Liver (tissue), 9 donors: ENCODE data around the gene PMM1. TPM values are rescaled to one million over a fixed set of nuclear protein-coding genes. Genes with fewer than 3 reads are reported as not detected.

Source experiments
- DNase-seq: peaks from one replicate; pipeline ENCODE4 v3.0.0-alpha.2; 2017; ENCODE audit warnings: low spot score
- H3K27ac ChIP-seq, 2 donors: one replicate each; pipeline ENCODE4 v1.7.0; 2013; ENCODE audit warnings: inconsistent platforms in 2 of 2, low read length in 2 of 2, control low read depth in 1 of 2, low read depth in 1 of 2, mild to moderate bottlenecking in 1 of 2
- H3K27me3 ChIP-seq, 4 donors: one replicate each; pipeline versions ENCODE4 v1.6.1 to v1.7.0; 2013; ENCODE audit warnings: low read length in 3 of 4, inconsistent platforms in 1 of 4, mild to moderate bottlenecking in 1 of 4, moderate library complexity in 1 of 4; ENCODE audit not compliant: control insufficient read depth in 4 of 4, insufficient read depth in 4 of 4
- H3K36me3 ChIP-seq, 4 donors: one replicate each; pipeline versions ENCODE4 v1.6.1 to v1.7.0; 2013; ENCODE audit warnings: low read length in 3 of 4, mild to moderate bottlenecking in 3 of 4, low read depth in 1 of 4, moderate library complexity in 1 of 4; ENCODE audit not compliant: control insufficient read depth in 4 of 4, insufficient read depth in 3 of 4
- H3K4me1 ChIP-seq, 4 donors: one replicate each; pipeline versions ENCODE4 v1.6.1 to v1.7.0; 2013; ENCODE audit warnings: low read length in 3 of 4, mild to moderate bottlenecking in 3 of 4, moderate library complexity in 1 of 4; ENCODE audit not compliant: control insufficient read depth in 4 of 4, insufficient read depth in 4 of 4
- H3K4me3 ChIP-seq, 3 donors: one replicate each; pipeline versions ENCODE4 v1.6.1 to v1.7.0; 2013; ENCODE audit warnings: low read length in 3 of 3, control low read depth in 1 of 3, low read depth in 1 of 3, mild to moderate bottlenecking in 1 of 3
- H3K9ac ChIP-seq, 2 donors: one replicate each; pipeline ENCODE4 v1.7.0; 2013; ENCODE audit warnings: low read length in 2 of 2, mild to moderate bottlenecking in 2 of 2, moderate library complexity in 2 of 2, control low read depth in 1 of 2, low read depth in 1 of 2
- H3K9me3 ChIP-seq, 4 donors: one replicate each; pipeline versions ENCODE4 v1.6.1 to v1.7.0; 2013; ENCODE audit warnings: low read length in 3 of 4; ENCODE audit not compliant: control insufficient read depth in 4 of 4
- EGR1 ChIP-seq, 2 donors: IDR thresholded peaks; 2 replicates each; pipeline ENCODE4 v1.6.1; 2016 to 2018; ENCODE audit warnings: antibody characterized with exemption in 2 of 2, low read depth in 2 of 2
- FOXA1 ChIP-seq: IDR thresholded peaks from 2 replicates; pipeline ENCODE4 v1.6.1; 2016; ENCODE audit warnings: antibody characterized with exemption
- FOXA2 ChIP-seq: IDR thresholded peaks from 2 replicates; pipeline ENCODE4 v1.6.1; 2016; ENCODE audit warnings: antibody characterized with exemption
- GABPA ChIP-seq, 2 donors: IDR thresholded peaks in 1 of 2; conservative IDR thresholded peaks in 1 of 2; 2 replicates each; pipeline ENCODE4 v1.6.1; 2016; ENCODE audit warnings: antibody characterized with exemption in 2 of 2, mild to moderate bottlenecking in 1 of 2, moderate library complexity in 1 of 2
- HNF4G ChIP-seq: IDR thresholded peaks from 2 replicates; pipeline ENCODE4 v1.6.1; 2016; ENCODE audit warnings: antibody characterized with exemption
- JUND ChIP-seq, 2 donors: IDR thresholded peaks; 2 replicates each; pipeline ENCODE4 v1.6.1; 2016; ENCODE audit warnings: antibody characterized with exemption in 2 of 2
- NR2F2 ChIP-seq: IDR thresholded peaks from 2 replicates; pipeline ENCODE4 v1.6.1; 2016; ENCODE audit warnings: antibody characterized with exemption
- RAD21 ChIP-seq, 2 donors: IDR thresholded peaks; 2 replicates each; pipeline ENCODE4 v1.6.1; 2016; ENCODE audit warnings: antibody characterized with exemption in 2 of 2, mild to moderate bottlenecking in 2 of 2
- RXRA ChIP-seq, 2 donors: IDR thresholded peaks; 2 replicates each; pipeline ENCODE4 v1.6.1; 2017 to 2018; ENCODE audit warnings: antibody characterized with exemption in 2 of 2, mild to moderate bottlenecking in 1 of 2
- SP1 ChIP-seq: IDR thresholded peaks from 2 replicates; pipeline ENCODE4 v1.6.1; 2018; ENCODE audit warnings: antibody characterized with exemption, mild to moderate bottlenecking
- YY1 ChIP-seq: IDR thresholded peaks from 2 replicates; pipeline ENCODE4 v1.6.1; 2016; ENCODE audit warnings: antibody characterized with exemption, mild to moderate bottlenecking
- WGBS: extraction: QIAGEN DNeasy Blood & Tissue Kit; methylation state at CpG from one replicate; pipeline ENCODE4 v1.1.7; 2013; 5-methylcytosine and 5-hydroxymethylcytosine counted together
- polyA plus RNA-seq, 2 donors: library from polyadenylated mRNA; stranded (reverse) in 1 of 2; unstranded in 1 of 2; fragments of 200-250 nt in 1 of 2; fragments of >200 nt in 1 of 2; fragmentation: Nextera tagmentation in 1 of 2; extraction: Ambion mirVana in 1 of 2; gene quantifications; one replicate each; pipeline versions ENCODE4 v1.2.1 to v1.2.3, GENCODE V29; 2013 to 2015
- total RNA-seq, 2 donors: library from RNA; depleted of rRNA; stranded (reverse); fragments of >200 nt; gene quantifications; one replicate each; pipeline ENCODE4 v1.2.3, GENCODE V29; 2014
- TF ChIP-seq, protein P1 (sequence below): fragments of 150-350 bp; IDR thresholded peaks from 2 replicates; pipeline ENCODE4 v1.5.1; 2017; ENCODE audit warnings: improper control_type of control experiment, low read depth, low read length; ENCODE audit not compliant: missing input control
- TF ChIP-seq, protein P2 (sequence below): IDR thresholded peaks from 2 replicates; pipeline ENCODE4 v1.6.1; 2016; ENCODE audit warnings: antibody characterized with exemption
- TF ChIP-seq, protein P3 (sequence below): IDR thresholded peaks from 2 replicates; pipeline ENCODE4 v1.6.1; 2016; ENCODE audit warnings: antibody characterized with exemption
- TF ChIP-seq, protein P4 (sequence below): IDR thresholded peaks from 2 replicates; pipeline ENCODE4 v1.6.1; 2016; ENCODE audit warnings: antibody characterized with exemption, mild to moderate bottlenecking
- donor health status: healthy.
- donor health status: healthy.
- donor health status: healthy.
- donor health status: healthy.
- donor health status: healthy.

Gene PMM1
- total and polyA plus RNA-seq, 4 donors, result 24.9 to 50.2 (median 32.6) TPM

DNA sequence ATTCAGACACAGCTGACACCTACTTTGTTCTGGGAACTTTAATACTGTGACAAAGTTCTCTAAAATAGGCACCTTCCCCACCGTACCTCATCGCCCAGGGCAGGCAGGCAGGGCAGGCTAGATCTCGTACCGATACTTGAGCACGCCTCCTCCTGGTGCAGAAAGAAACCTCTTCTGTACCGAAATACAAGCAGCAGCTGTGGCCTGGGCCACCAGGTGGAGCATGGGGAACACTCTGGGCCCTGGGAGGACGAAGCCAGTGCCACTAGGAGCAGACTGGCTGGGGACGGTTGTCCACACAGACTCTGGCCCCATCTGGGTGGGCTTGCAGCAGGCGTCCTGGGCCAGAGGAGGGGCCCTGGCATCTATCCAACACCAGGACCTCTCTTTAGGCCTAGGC is 12.8 kb downstream of the PMM1 start:
- WGBS, result 58% methylated on average over 9 of the region's 9 CpGs
- Histone ChIP-seq H3K4me1 (no peaks in the 10 kb centered on the region), H3K9ac (no peak overlapping the region), H3K36me3 (peaks cover 6 to 15% (median 14%) of the 10 kb centered on the region in 4 donors), H3K27me3 (no peaks in the 10 kb centered on the region), H3K27ac (no peak overlapping the region), H3K9me3 (no peaks in the 10 kb centered on the region), H3K4me3 (no peak overlapping the region)
- peak; percentile 70 for DNase-seq
- TF ChIP-seq, protein P1, sequence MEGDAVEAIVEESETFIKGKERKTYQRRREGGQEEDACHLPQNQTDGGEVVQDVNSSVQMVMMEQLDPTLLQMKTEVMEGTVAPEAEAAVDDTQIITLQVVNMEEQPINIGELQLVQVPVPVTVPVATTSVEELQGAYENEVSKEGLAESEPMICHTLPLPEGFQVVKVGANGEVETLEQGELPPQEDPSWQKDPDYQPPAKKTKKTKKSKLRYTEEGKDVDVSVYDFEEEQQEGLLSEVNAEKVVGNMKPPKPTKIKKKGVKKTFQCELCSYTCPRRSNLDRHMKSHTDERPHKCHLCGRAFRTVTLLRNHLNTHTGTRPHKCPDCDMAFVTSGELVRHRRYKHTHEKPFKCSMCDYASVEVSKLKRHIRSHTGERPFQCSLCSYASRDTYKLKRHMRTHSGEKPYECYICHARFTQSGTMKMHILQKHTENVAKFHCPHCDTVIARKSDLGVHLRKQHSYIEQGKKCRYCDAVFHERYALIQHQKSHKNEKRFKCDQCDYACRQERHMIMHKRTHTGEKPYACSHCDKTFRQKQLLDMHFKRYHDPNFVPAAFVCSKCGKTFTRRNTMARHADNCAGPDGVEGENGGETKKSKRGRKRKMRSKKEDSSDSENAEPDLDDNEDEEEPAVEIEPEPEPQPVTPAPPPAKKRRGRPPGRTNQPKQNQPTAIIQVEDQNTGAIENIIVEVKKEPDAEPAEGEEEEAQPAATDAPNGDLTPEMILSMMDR, result peak; percentile 71
- TF ChIP-seq RAD21 (IDR thresholded peaks at IDR 0.05) (peak; percentile 85 to 87), NR2F2 (no peak), SP1 (no peak), JUND (IDR thresholded peaks at IDR 0.05) (no peak), HNF4G (no peak)
- TF ChIP-seq, protein P2, sequence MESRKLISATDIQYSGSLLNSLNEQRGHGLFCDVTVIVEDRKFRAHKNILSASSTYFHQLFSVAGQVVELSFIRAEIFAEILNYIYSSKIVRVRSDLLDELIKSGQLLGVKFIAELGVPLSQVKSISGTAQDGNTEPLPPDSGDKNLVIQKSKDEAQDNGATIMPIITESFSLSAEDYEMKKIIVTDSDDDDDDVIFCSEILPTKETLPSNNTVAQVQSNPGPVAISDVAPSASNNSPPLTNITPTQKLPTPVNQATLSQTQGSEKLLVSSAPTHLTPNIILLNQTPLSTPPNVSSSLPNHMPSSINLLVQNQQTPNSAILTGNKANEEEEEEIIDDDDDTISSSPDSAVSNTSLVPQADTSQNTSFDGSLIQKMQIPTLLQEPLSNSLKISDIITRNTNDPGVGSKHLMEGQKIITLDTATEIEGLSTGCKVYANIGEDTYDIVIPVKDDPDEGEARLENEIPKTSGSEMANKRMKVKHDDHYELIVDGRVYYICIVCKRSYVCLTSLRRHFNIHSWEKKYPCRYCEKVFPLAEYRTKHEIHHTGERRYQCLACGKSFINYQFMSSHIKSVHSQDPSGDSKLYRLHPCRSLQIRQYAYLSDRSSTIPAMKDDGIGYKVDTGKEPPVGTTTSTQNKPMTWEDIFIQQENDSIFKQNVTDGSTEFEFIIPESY, result no peak

DNA sequence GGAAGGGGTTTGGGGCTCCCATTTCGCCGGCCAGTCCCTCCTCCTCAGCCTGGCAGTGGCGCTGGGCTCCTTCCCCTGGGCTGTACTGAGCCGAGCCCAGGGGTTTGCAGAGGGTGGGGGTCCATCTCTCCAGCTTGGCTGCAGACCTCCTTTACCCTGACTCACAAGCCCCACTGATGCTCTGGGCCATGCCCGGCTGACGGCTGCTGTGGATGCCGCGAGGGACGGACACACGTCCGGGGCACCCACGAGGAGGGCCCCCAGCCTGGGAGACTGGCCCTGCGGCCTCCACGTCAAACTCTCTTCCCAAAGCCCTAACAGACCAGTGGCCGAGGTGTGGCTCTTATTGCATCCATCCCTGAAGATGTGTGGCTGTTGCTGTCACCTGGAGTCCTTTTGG is 14.1 kb downstream of the PMM1 start:
- Histone ChIP-seq H3K9ac (no peak overlapping the region), H3K4me1 (no peaks in the 10 kb centered on the region), H3K27me3 (no peaks in the 10 kb centered on the region), H3K27ac (no peak overlapping the region), H3K36me3 (peaks cover 6 to 15% (median 14%) of the 10 kb centered on the region in 4 donors), H3K4me3 (no peak overlapping the region), H3K9me3 (no peaks in the 10 kb centered on the region)
- WGBS, result 94% methylated on average over 15 of the region's 15 CpGs
- no peak for TF ChIP-seq YY1
- no peak for TF ChIP-seq SP1
- TF ChIP-seq HNF4G, result no peak
- TF ChIP-seq NR2F2, result no peak
- no peak for TF ChIP-seq GABPA (IDR thresholded peaks at IDR 0.05 in 1 of 2, conservative IDR thresholded peaks at IDR 0.05 in 1 of 2)
- no peak for TF ChIP-seq FOXA2
- TF ChIP-seq, protein P3, sequence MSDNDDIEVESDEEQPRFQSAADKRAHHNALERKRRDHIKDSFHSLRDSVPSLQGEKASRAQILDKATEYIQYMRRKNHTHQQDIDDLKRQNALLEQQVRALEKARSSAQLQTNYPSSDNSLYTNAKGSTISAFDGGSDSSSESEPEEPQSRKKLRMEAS, result no peak
- TF ChIP-seq, protein P2, result no peak
- TF ChIP-seq, protein P4, sequence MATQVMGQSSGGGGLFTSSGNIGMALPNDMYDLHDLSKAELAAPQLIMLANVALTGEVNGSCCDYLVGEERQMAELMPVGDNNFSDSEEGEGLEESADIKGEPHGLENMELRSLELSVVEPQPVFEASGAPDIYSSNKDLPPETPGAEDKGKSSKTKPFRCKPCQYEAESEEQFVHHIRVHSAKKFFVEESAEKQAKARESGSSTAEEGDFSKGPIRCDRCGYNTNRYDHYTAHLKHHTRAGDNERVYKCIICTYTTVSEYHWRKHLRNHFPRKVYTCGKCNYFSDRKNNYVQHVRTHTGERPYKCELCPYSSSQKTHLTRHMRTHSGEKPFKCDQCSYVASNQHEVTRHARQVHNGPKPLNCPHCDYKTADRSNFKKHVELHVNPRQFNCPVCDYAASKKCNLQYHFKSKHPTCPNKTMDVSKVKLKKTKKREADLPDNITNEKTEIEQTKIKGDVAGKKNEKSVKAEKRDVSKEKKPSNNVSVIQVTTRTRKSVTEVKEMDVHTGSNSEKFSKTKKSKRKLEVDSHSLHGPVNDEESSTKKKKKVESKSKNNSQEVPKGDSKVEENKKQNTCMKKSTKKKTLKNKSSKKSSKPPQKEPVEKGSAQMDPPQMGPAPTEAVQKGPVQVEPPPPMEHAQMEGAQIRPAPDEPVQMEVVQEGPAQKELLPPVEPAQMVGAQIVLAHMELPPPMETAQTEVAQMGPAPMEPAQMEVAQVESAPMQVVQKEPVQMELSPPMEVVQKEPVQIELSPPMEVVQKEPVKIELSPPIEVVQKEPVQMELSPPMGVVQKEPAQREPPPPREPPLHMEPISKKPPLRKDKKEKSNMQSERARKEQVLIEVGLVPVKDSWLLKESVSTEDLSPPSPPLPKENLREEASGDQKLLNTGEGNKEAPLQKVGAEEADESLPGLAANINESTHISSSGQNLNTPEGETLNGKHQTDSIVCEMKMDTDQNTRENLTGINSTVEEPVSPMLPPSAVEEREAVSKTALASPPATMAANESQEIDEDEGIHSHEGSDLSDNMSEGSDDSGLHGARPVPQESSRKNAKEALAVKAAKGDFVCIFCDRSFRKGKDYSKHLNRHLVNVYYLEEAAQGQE, result no peak
- TF ChIP-seq RXRA (IDR thresholded peaks at IDR 0.05), result no peak
- TF ChIP-seq EGR1 (IDR thresholded peaks at IDR 0.05; ENCODE audit: low read depth in 2 of 2), result no peak
- no peak for TF ChIP-seq FOXA1
- no peak for DNase-seq
